Endothelial cell (in vitro differentiated cells): Measurements from ENCODE around the gene GOLGA6L7. TPM values are rescaled to one million over a fixed set of nuclear protein-coding genes. Genes with fewer than 3 reads are reported as not detected.
"Not testable (repeated sequence)": the region's sequence is repeated elsewhere in the genome, so short reads cannot be mapped to it uniquely, and the experiment has no call there.

ENCODE experiments used
- DNase-seq: peaks from one replicate; pipeline ENCODE4 v3.0.0; 2021; ENCODE audit warnings: low spot score
- H3K27ac Mint-ChIP-seq: one replicate; pipeline ENCODE4 v1.8.0; 2021; ENCODE audit warnings: mixed read lengths, inconsistent platforms; ENCODE audit not compliant: unreplicated experiment
- H3K27me3 Mint-ChIP-seq: one replicate; pipeline ENCODE4 v1.8.0; 2021; ENCODE audit warnings: mild to moderate bottlenecking, moderate library complexity, mixed read lengths, inconsistent platforms; ENCODE audit not compliant: unreplicated experiment
- H3K36me3 Mint-ChIP-seq: one replicate; pipeline ENCODE4 v1.8.0; 2021; ENCODE audit warnings: mild to moderate bottlenecking, low read depth, mixed read lengths, inconsistent platforms; ENCODE audit not compliant: unreplicated experiment
- H3K4me1 Mint-ChIP-seq: one replicate; pipeline ENCODE4 v1.8.0; 2021; ENCODE audit warnings: mild to moderate bottlenecking, mixed read lengths, inconsistent platforms; ENCODE audit not compliant: unreplicated experiment
- H3K4me3 Mint-ChIP-seq: one replicate; pipeline ENCODE4 v1.8.0; 2021; ENCODE audit warnings: mild to moderate bottlenecking, mixed read lengths, inconsistent platforms; ENCODE audit not compliant: unreplicated experiment
- H3K9me3 Mint-ChIP-seq: one replicate; pipeline ENCODE4 v1.8.0; 2021; ENCODE audit warnings: mixed read lengths, inconsistent platforms; ENCODE audit not compliant: unreplicated experiment
- total RNA-seq: library from RNA; stranded (reverse); fragmentation: NEBNext Ultra II Directional; extraction: Animal tissue kit (Norgen Biotek cat#: 25700); gene quantifications from one replicate; pipeline ENCODE4 v1.2.1, GENCODE V29; 2021; ENCODE audit not compliant: unreplicated experiment
- TF ChIP-seq, protein P1 (sequence below): fragments of 200-600 bp; sonication (generic); IDR thresholded peaks from one replicate; pipeline ENCODE4 v1.5.0; 2021; ENCODE audit warnings: antibody characterized with exemption; ENCODE audit not compliant: unreplicated experiment

Gene GOLGA6L7
- total RNA-seq, 1 donor from 2014 or later = not detected

- Mint-ChIP-seq H3K27me3 (peaks cover 4% of the 10 kb centered on the region), H3K36me3 (no peaks in the 10 kb centered on the region), H3K9me3 (no peaks in the 10 kb centered on the region), H3K4me3 (no peak overlapping the region), H3K4me1 (peaks cover 16% of the 10 kb centered on the region), H3K27ac (no peak overlapping the region)
- TF ChIP-seq, protein P1, sequence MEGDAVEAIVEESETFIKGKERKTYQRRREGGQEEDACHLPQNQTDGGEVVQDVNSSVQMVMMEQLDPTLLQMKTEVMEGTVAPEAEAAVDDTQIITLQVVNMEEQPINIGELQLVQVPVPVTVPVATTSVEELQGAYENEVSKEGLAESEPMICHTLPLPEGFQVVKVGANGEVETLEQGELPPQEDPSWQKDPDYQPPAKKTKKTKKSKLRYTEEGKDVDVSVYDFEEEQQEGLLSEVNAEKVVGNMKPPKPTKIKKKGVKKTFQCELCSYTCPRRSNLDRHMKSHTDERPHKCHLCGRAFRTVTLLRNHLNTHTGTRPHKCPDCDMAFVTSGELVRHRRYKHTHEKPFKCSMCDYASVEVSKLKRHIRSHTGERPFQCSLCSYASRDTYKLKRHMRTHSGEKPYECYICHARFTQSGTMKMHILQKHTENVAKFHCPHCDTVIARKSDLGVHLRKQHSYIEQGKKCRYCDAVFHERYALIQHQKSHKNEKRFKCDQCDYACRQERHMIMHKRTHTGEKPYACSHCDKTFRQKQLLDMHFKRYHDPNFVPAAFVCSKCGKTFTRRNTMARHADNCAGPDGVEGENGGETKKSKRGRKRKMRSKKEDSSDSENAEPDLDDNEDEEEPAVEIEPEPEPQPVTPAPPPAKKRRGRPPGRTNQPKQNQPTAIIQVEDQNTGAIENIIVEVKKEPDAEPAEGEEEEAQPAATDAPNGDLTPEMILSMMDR = no peak
- DNase-seq = no peak
Measured at GRCh38 chr15:28894631-28895030, 46.2 kb upstream of the GOLGA6L7 start.

- Mint-ChIP-seq H3K4me3 (no peak overlapping the region), H3K4me1 (peaks cover 16% of the 10 kb centered on the region), H3K9me3 (no peaks in the 10 kb centered on the region), H3K27ac (no peak overlapping the region), H3K36me3 (peaks cover 3% of the 10 kb centered on the region), H3K27me3 (peaks cover 8% of the 10 kb centered on the region)
- TF ChIP-seq, protein P1 = no peak
- no peak for DNase-seq
Measured at GRCh38 chr15:28892789-28893610, 44.6 kb upstream of the GOLGA6L7 start.

DNA sequence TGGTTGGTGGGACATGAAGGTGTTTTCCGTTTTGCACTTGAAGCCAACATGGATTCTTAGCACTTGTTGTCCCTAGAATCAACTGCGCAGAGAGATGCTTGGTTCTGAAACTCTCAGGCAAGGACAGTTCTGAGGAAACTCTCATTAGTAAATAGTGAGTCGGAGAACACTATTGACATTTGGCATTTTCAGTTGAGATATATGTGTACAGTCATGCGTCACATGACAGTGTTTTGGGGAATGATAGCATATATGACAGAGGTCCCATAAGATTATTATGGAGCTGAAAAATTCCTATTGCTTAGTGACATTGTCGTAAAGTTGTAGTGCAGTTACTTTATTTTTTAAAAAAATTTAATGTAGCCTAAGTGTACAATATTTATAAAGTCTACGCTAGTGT is 43.1 kb upstream of the GOLGA6L7 start:
- no peak overlapping the region for H3K4me3 Mint-ChIP-seq
- H3K27ac Mint-ChIP-seq = no peak overlapping the region
- peaks cover 8% of the 10 kb centered on the region for H3K27me3 Mint-ChIP-seq
- DNase-seq = no peak
- H3K36me3 Mint-ChIP-seq = peaks cover 5% of the 10 kb centered on the region
- TF ChIP-seq, protein P1 = no peak
- no peaks in the 10 kb centered on the region for H3K9me3 Mint-ChIP-seq
- H3K4me1 Mint-ChIP-seq = peaks cover 25% of the 10 kb centered on the region

DNA sequence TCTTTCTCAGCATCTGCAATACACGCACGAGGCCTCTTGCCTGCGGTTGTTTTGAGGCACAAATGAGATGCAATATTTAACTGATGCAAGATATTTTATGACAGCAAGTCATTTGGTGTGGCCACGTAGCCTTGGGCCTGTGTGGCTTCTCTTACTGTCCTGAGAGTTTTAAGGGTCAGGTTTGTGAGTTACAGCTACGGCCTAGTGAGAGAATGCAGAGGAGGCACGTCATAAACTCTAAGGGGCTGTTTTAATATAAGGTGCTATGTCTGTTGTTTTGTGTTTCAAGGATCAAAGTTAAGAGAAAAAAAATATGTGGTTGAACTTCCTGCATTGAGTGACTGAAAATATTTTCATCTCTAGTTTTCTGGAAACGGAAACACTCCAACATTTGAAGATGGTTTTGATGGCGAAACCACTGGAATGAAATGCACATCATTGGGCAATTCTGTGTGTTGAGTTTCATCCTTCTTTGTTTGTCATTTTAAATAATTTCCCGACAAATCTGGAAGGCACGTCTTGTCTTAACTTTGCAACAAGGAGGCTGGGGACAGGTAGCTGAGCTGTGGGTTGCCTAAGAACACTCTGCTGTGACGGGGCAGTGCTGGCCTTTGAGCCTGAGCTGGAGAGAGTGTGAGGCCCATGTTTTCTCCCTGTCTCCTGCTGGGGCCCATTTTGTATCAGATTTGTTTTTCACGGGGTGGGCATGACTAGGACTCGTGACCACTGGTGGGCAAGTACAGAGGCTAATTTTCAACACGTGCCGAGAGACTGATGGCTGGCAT is 42.5 kb upstream of the GOLGA6L7 start:
- peaks cover 8% of the 10 kb centered on the region for H3K27me3 Mint-ChIP-seq
- no peak overlapping the region for H3K27ac Mint-ChIP-seq
- peaks cover 25% of the 10 kb centered on the region for H3K4me1 Mint-ChIP-seq
- peaks cover 5% of the 10 kb centered on the region for H3K36me3 Mint-ChIP-seq
- no peak overlapping the region for H3K4me3 Mint-ChIP-seq
- H3K9me3 Mint-ChIP-seq = no peaks in the 10 kb centered on the region
- TF ChIP-seq, protein P1 = no peak
- DNase-seq = no peak

DNA sequence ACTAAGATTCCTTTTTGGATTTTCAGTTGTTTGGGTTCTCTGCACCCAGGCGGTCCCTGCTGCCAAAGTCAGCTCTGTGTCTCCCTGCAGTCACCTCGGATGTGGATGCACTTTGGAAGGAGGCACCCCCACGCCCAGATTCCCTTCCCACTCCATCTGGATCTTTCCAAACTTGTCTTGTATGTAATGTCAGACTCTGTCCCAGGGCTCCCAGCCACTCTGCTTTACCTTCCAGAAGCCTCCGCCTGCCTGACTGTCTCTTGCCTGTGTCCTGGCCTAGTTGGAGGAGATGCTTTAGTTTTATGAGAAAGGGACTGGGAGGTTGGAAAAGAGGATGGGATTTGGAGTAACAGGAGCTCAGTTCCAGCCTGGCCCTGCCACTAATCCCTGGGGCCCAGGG is 41.8 kb upstream of the GOLGA6L7 start:
- H3K27me3 Mint-ChIP-seq, H3K36me3 Mint-ChIP-seq, H3K27ac Mint-ChIP-seq, DNase-seq, H3K4me3 Mint-ChIP-seq, H3K9me3 Mint-ChIP-seq: not testable (repeated sequence)
- H3K4me1 Mint-ChIP-seq = peaks cover 25% of the 10 kb centered on the region

- H3K9me3 Mint-ChIP-seq, DNase-seq, H3K27ac Mint-ChIP-seq, H3K36me3 Mint-ChIP-seq, H3K27me3 Mint-ChIP-seq: not testable (repeated sequence)
- H3K4me3 Mint-ChIP-seq = peak overlapping the region; percentile 34
- H3K4me1 Mint-ChIP-seq = peaks cover 25% of the 10 kb centered on the region
Measured at GRCh38 chr15:28889871-28890270, 41.4 kb upstream of the GOLGA6L7 start.
